ENCODE results near the gene DNAJB8. TPM values are rescaled to one million over a fixed set of nuclear protein-coding genes. Genes with fewer than 3 reads are reported as not detected.

Gene DNAJB8
- total RNA-seq, 1 donor from 2014 or later = not detected

- H3K9me3 ChIP-seq (ENCODE audit: insufficient read depth, low read depth, low read length) = peaks cover 7% of the 10 kb centered on the region
- Mint-ChIP-seq H3K36me3 (ENCODE audit: low read depth, unreplicated experiment) (peaks cover 4% of the 10 kb centered on the region), H3K27me3 (ENCODE audit: low read depth, unreplicated experiment) (peaks cover 68% of the 10 kb centered on the region), H3K4me3 (ENCODE audit: unreplicated experiment) (no peak overlapping the region), H3K4me1 (ENCODE audit: low read depth, unreplicated experiment) (peaks cover 5% of the 10 kb centered on the region), H3K27ac (ENCODE audit: unreplicated experiment) (no peak overlapping the region), H3K9me3 (ENCODE audit: unreplicated experiment) (peaks cover 6% of the 10 kb centered on the region)
- H3K27ac ChIP-seq (ENCODE audit: low read depth, low read length) = no peak overlapping the region
- H3K4me2 ChIP-seq (ENCODE audit: low read length) = no peak overlapping the region
- H2AFZ ChIP-seq (ENCODE audit: low read depth, low read length) = no peak overlapping the region
- H3K4me1 ChIP-seq (ENCODE audit: insufficient read depth, low read length) = peaks cover 12% of the 10 kb centered on the region
- no peak overlapping the region for H3K9ac ChIP-seq (ENCODE audit: low read length)
- FAIRE-seq = no peak
- no peaks in the 10 kb centered on the region for H3K79me2 ChIP-seq (ENCODE audit: insufficient read depth, low read length)
- no peak overlapping the region for H3K4me3 ChIP-seq (ENCODE audit: insufficient read depth, low read depth, low read length)
- H3K36me3 ChIP-seq (ENCODE audit: insufficient read depth, low read length) = no peaks in the 10 kb centered on the region
- H4K20me1 ChIP-seq (ENCODE audit: insufficient read depth, low read length) = peaks cover 15% of the 10 kb centered on the region
- no peak for DNase-seq (ENCODE audit: low read depth)
- peaks cover 17% of the 10 kb centered on the region for H3K27me3 ChIP-seq (ENCODE audit: insufficient read depth, low read length)
- TF ChIP-seq EZH2 (IDR thresholded peaks at IDR 0.05; ENCODE audit: insufficient read depth, low read length) = no peak
- no peak for TF ChIP-seq CTCF (IDR thresholded peaks at IDR 0.05; ENCODE audit: insufficient read depth, low read depth, low read length)
Measured at GRCh38 chr3:128421439-128421836, 45.3 kb downstream of the DNAJB8 start.

GRCh38 chr3:128420720-128421438, 45.8 kb downstream of the DNAJB8 start:
- H2AFZ ChIP-seq (ENCODE audit: low read depth, low read length) = no peak overlapping the region
- H3K4me1 ChIP-seq (ENCODE audit: insufficient read depth, low read length) = peaks cover 16% of the 10 kb centered on the region
- Mint-ChIP-seq H3K27ac (ENCODE audit: unreplicated experiment) (no peak overlapping the region), H3K4me1 (ENCODE audit: low read depth, unreplicated experiment) (peaks cover 5% of the 10 kb centered on the region), H3K27me3 (ENCODE audit: low read depth, unreplicated experiment) (peaks cover 69% of the 10 kb centered on the region), H3K9me3 (ENCODE audit: unreplicated experiment) (peaks cover 6% of the 10 kb centered on the region), H3K4me3 (ENCODE audit: unreplicated experiment) (no peak overlapping the region), H3K36me3 (ENCODE audit: low read depth, unreplicated experiment) (peaks cover 4% of the 10 kb centered on the region)
- no peak overlapping the region for H3K9ac ChIP-seq (ENCODE audit: low read length)
- H3K9me3 ChIP-seq (ENCODE audit: insufficient read depth, low read depth, low read length) = peaks cover 7% of the 10 kb centered on the region
- H3K27ac ChIP-seq (ENCODE audit: low read depth, low read length) = no peak overlapping the region
- no peaks in the 10 kb centered on the region for H3K36me3 ChIP-seq (ENCODE audit: insufficient read depth, low read length)
- DNase-seq (ENCODE audit: low read depth) = no peak
- no peak overlapping the region for H3K4me3 ChIP-seq (ENCODE audit: insufficient read depth, low read depth, low read length)
- no peak overlapping the region for H3K4me2 ChIP-seq (ENCODE audit: low read length)
- no peak for FAIRE-seq
- peaks cover 17% of the 10 kb centered on the region for H3K27me3 ChIP-seq (ENCODE audit: insufficient read depth, low read length)
- no peak for TF ChIP-seq CTCF (IDR thresholded peaks at IDR 0.05; ENCODE audit: insufficient read depth, low read depth, low read length)
- TF ChIP-seq EZH2 (IDR thresholded peaks at IDR 0.05; ENCODE audit: insufficient read depth, low read length) = no peak
- H3K79me2 ChIP-seq (ENCODE audit: insufficient read depth, low read length) = no peaks in the 10 kb centered on the region
- H4K20me1 ChIP-seq (ENCODE audit: insufficient read depth, low read length) = peaks cover 21% of the 10 kb centered on the region

- Histone ChIP-seq H2AFZ (ENCODE audit: low read depth, low read length) (no peak overlapping the region), H3K79me2 (ENCODE audit: insufficient read depth, low read length) (no peaks in the 10 kb centered on the region), H3K27me3 (ENCODE audit: insufficient read depth, low read length) (peaks cover 17% of the 10 kb centered on the region), H4K20me1 (ENCODE audit: insufficient read depth, low read length) (peaks cover 22% of the 10 kb centered on the region), H3K9me3 (ENCODE audit: insufficient read depth, low read depth, low read length) (peaks cover 7% of the 10 kb centered on the region), H3K4me3 (ENCODE audit: insufficient read depth, low read depth, low read length) (no peak overlapping the region), H3K4me1 (ENCODE audit: insufficient read depth, low read length) (peaks cover 16% of the 10 kb centered on the region), H3K9ac (ENCODE audit: low read length) (no peak overlapping the region), H3K27ac (ENCODE audit: low read depth, low read length) (no peak overlapping the region), H3K36me3 (ENCODE audit: insufficient read depth, low read length) (no peaks in the 10 kb centered on the region), H3K4me2 (ENCODE audit: low read length) (no peak overlapping the region)
- no peak for TF ChIP-seq CTCF (IDR thresholded peaks at IDR 0.05; ENCODE audit: insufficient read depth, low read depth, low read length)
- no peak for TF ChIP-seq EZH2 (IDR thresholded peaks at IDR 0.05; ENCODE audit: insufficient read depth, low read length)
- peaks cover 6% of the 10 kb centered on the region for H3K9me3 Mint-ChIP-seq (ENCODE audit: unreplicated experiment)
- DNase-seq (ENCODE audit: low read depth) (no peak), FAIRE-seq (no peak)
- H3K27me3 Mint-ChIP-seq (ENCODE audit: low read depth, unreplicated experiment) = peaks cover 65% of the 10 kb centered on the region
- H3K4me3 Mint-ChIP-seq (ENCODE audit: unreplicated experiment) = no peak overlapping the region
- H3K4me1 Mint-ChIP-seq (ENCODE audit: low read depth, unreplicated experiment) = peaks cover 5% of the 10 kb centered on the region
- no peak overlapping the region for H3K27ac Mint-ChIP-seq (ENCODE audit: unreplicated experiment)
- H3K36me3 Mint-ChIP-seq (ENCODE audit: low read depth, unreplicated experiment) = peaks cover 4% of the 10 kb centered on the region
Measured at GRCh38 chr3:128420289-128420688, 46.4 kb downstream of the DNAJB8 start.
